Neural cell (in vitro differentiated cells): Measurements from ENCODE around the gene SERAC1. TPM values are rescaled to one million over a fixed set of nuclear protein-coding genes. Genes with fewer than 3 reads are reported as not detected.

Source experiments
- H2AFZ ChIP-seq: fragments of 200-600, 300-800 bp; sonication (generic), shearing (Covaris generic); 2 replicates; pipeline ENCODE4 v1.6.0; 2014; ENCODE audit warnings: low read depth, mild to moderate bottlenecking, antibody characterized with exemption, low read length, moderate library complexity
- H3F3A ChIP-seq: fragments of 200-600 bp; shearing (Covaris generic); 2 replicates; pipeline ENCODE4 v1.6.1; 2016; ENCODE audit warnings: mild to moderate bottlenecking, moderate library complexity, mixed read lengths, antibody characterized with exemption, low read length; ENCODE audit not compliant: insufficient read depth, poor library complexity, severe bottlenecking
- H3K27ac ChIP-seq: fragments of 200-600, 300-800 bp; sonication (generic), shearing (Covaris generic); 2 replicates; pipeline ENCODE4 v1.5.1; 2014; ENCODE audit warnings: mild to moderate bottlenecking, low read length, moderate library complexity
- H3K27me3 ChIP-seq: fragments of 300-800, 200-600 bp; sonication (generic), shearing (Covaris generic); 2 replicates; pipeline ENCODE4 v1.6.0; 2014; ENCODE audit warnings: mild to moderate bottlenecking, low read depth, low read length, moderate library complexity; ENCODE audit not compliant: insufficient read depth
- H3K36me3 ChIP-seq: fragments of 300-800, 200-600 bp; sonication (generic), shearing (Covaris generic); 2 replicates; pipeline ENCODE4 v1.5.1; 2014; ENCODE audit warnings: mild to moderate bottlenecking, antibody characterized with exemption, low read length, moderate library complexity; ENCODE audit not compliant: insufficient read depth
- H3K4me2 ChIP-seq: fragments of 300-800, 200-600 bp; sonication (generic), shearing (Covaris generic); 2 replicates; pipeline ENCODE4 v1.6.0; 2014; ENCODE audit warnings: mild to moderate bottlenecking, low read length
- H3K4me3 ChIP-seq: fragments of 300-800, 200-600 bp; sonication (generic), shearing (Covaris generic); 2 replicates; pipeline ENCODE4 v1.5.1; 2014; ENCODE audit warnings: mild to moderate bottlenecking, low read length, moderate library complexity
- H3K79me2 ChIP-seq: fragments of 200-600 bp; shearing (Covaris generic); replicated peaks from 2 replicates; pipeline ENCODE4 v1.6.0; 2014; ENCODE audit warnings: mild to moderate bottlenecking, low read length, moderate library complexity; ENCODE audit not compliant: insufficient read depth
- H3K9ac ChIP-seq: fragments of 300-800, 200-600 bp; sonication (generic), shearing (Covaris generic); 2 replicates; pipeline ENCODE4 v1.6.1; 2016; ENCODE audit warnings: mild to moderate bottlenecking, low read length, mixed read lengths
- H3K9me2 ChIP-seq: fragments of 200-600 bp; shearing (Covaris generic); 2 replicates; pipeline ENCODE4 v1.6.1; 2016; ENCODE audit warnings: mild to moderate bottlenecking, low read length, mixed read lengths; ENCODE audit not compliant: insufficient read depth
- H3K9me3 ChIP-seq: fragments of 200-600, 300-800 bp; sonication (generic), shearing (Covaris generic); 2 replicates; pipeline ENCODE4 v1.6.1; 2016; ENCODE audit warnings: mild to moderate bottlenecking, mixed run types, low read length, moderate library complexity, mixed read lengths
- H4K20me1 ChIP-seq: fragments of 200-600 bp; shearing (Covaris generic); 2 replicates; pipeline ENCODE4 v1.6.1; 2016; ENCODE audit warnings: mild to moderate bottlenecking, mixed run types; ENCODE audit not compliant: insufficient read depth
- CTCF ChIP-seq: fragments of 450-650 bp; IDR thresholded peaks from 2 replicates; pipeline ENCODE4 v1.5.1; 2014; ENCODE audit warnings: antibody characterized with exemption, mild to moderate bottlenecking, moderate library complexity; ENCODE audit not compliant: poor library complexity, severe bottlenecking
- EP300 ChIP-seq: fragments of 450-650 bp; conservative IDR thresholded peaks from 2 replicates; pipeline ENCODE4 v1.6.1; 2014; ENCODE audit warnings: antibody characterized with exemption, mild to moderate bottlenecking, moderate library complexity; ENCODE audit not compliant: poor library complexity, severe bottlenecking
- EZH2 ChIP-seq: fragments of 200-600, 300-800 bp; shearing (Covaris generic), sonication (generic); IDR thresholded peaks from 2 replicates; pipeline ENCODE4 v1.6.1; 2014; ENCODE audit warnings: antibody characterized with exemption, low read length, borderline replicate concordance, mild to moderate bottlenecking; ENCODE audit not compliant: insufficient read depth, poor library complexity, severe bottlenecking
- MXI1 ChIP-seq: fragments of 450-650 bp; conservative IDR thresholded peaks from 2 replicates; pipeline ENCODE4 v1.6.1; 2014; ENCODE audit warnings: antibody characterized with exemption, mild to moderate bottlenecking; ENCODE audit not compliant: poor library complexity, severe bottlenecking
- POLR2AphosphoS5 ChIP-seq: IDR thresholded peaks from 2 replicates; pipeline ENCODE4 v1.6.1; 2012
- RAD21 ChIP-seq: fragments of 450-650 bp; conservative IDR thresholded peaks from 2 replicates; pipeline ENCODE4 v1.6.1; 2014; ENCODE audit warnings: antibody characterized with exemption, mild to moderate bottlenecking, moderate library complexity
- REST ChIP-seq: IDR thresholded peaks from 2 replicates; pipeline ENCODE4 v1.6.1; 2012; ENCODE audit warnings: borderline replicate concordance
- SMC3 ChIP-seq: fragments of 450-650 bp; conservative IDR thresholded peaks from 2 replicates; pipeline ENCODE4 v1.6.1; 2014; ENCODE audit warnings: antibody characterized with exemption, mild to moderate bottlenecking, moderate library complexity; ENCODE audit not compliant: poor library complexity
- TAF1 ChIP-seq: IDR thresholded peaks from 2 replicates; pipeline ENCODE4 v1.6.1; 2012; ENCODE audit warnings: low read depth
- polyA plus RNA-seq: library from polyadenylated mRNA; depleted of rRNA; stranded (reverse); fragments of >200 nt; gene quantifications from 2 replicates; pipeline ENCODE4 v1.2.3, GENCODE V29; 2014

SERAC1 gene
- polyA plus RNA-seq, 1 donor from 2014 or later, result 22.2 TPM

GRCh38 chr6:158066136-158066781 is 101.8 kb downstream of the SERAC1 start:
- no peaks in the 10 kb centered on the region for H3K27me3 ChIP-seq
- no peaks in the 10 kb centered on the region for H3K9me2 ChIP-seq
- H3K36me3 ChIP-seq, result no peaks in the 10 kb centered on the region
- no peak overlapping the region for H3K4me2 ChIP-seq
- H3F3A ChIP-seq, result no peaks in the 10 kb centered on the region
- no peaks in the 10 kb centered on the region for H4K20me1 ChIP-seq
- no peak overlapping the region for H2AFZ ChIP-seq
- no peak overlapping the region for H3K4me3 ChIP-seq
- no peaks in the 10 kb centered on the region for H3K79me2 ChIP-seq
- no peaks in the 10 kb centered on the region for H3K9me3 ChIP-seq
- no peak for TF ChIP-seq EZH2
- TF ChIP-seq MXI1, result no peak
- TF ChIP-seq POLR2AphosphoS5, result no peak
- TF ChIP-seq CTCF, result no peak
- no peak for TF ChIP-seq SMC3
- no peak for TF ChIP-seq REST
- no peak for TF ChIP-seq TAF1
- no peak for TF ChIP-seq EP300
- no peak for TF ChIP-seq RAD21
- H3K27ac ChIP-seq, result no peak overlapping the region
- no peak overlapping the region for H3K9ac ChIP-seq

- no peak overlapping the region for H3K9ac ChIP-seq
- no peaks in the 10 kb centered on the region for H4K20me1 ChIP-seq
- H3K27ac ChIP-seq, result no peak overlapping the region
- H3K4me2 ChIP-seq, result no peak overlapping the region
- H3K4me3 ChIP-seq, result no peak overlapping the region
- H3K9me3 ChIP-seq, result no peaks in the 10 kb centered on the region
- H2AFZ ChIP-seq, result no peak overlapping the region
- H3K36me3 ChIP-seq, result no peaks in the 10 kb centered on the region
- H3K9me2 ChIP-seq, result no peaks in the 10 kb centered on the region
- H3K79me2 ChIP-seq, result no peaks in the 10 kb centered on the region
- no peaks in the 10 kb centered on the region for H3K27me3 ChIP-seq
- TF ChIP-seq CTCF (no peak), TAF1 (no peak), EP300 (no peak), RAD21 (no peak), REST (no peak), SMC3 (no peak), MXI1 (no peak), EZH2 (no peak), POLR2AphosphoS5 (no peak)
- no peaks in the 10 kb centered on the region for H3F3A ChIP-seq
These were observed 103.3 kb downstream of the SERAC1 start for GRCh38 chr6:158064725-158065251.
